Adrenal gland (tissue), 12 donors: ENCODE measurements around the gene ATE1. TPM values are rescaled to one million over a fixed set of nuclear protein-coding genes. Genes with fewer than 3 reads are reported as not detected.
"Not testable (repeated sequence)": the region's sequence is repeated elsewhere in the genome, so short reads cannot be mapped to it uniquely, and the experiment has no call there.

Source experiments
- DNase-seq, 7 donors: peaks; one replicate each; pipeline ENCODE4 v3.0.0-alpha.2; 2019 to 2020
- H3K27ac ChIP-seq, 5 donors: fragments of 200-600 bp; sonication (generic) in 4 of 5; 1 replicate in 3 of 5; 2 replicates in 2 of 5; pipeline versions ENCODE4 v1.5.1 to v1.8.0; 2016 to 2020; ENCODE audit warnings: mild to moderate bottlenecking in 1 of 5
- H3K27me3 ChIP-seq: fragments of 200-600 bp; 2 replicates; pipeline ENCODE4 v1.8.0; 2021
- H3K36me3 ChIP-seq, 2 donors: fragments of 200-600 bp; replicated peaks in 1 of 2; 1 replicate in 1 of 2; 2 replicates in 1 of 2; pipeline versions ENCODE4 v1.5.1 to v1.8.0; 2018 to 2022
- H3K4me1 ChIP-seq, 2 donors: fragments of 200-600 bp; replicated peaks in 1 of 2; 1 replicate in 1 of 2; 2 replicates in 1 of 2; pipeline versions ENCODE4 v1.5.1 to v1.8.0; 2018 to 2021
- H3K4me3 ChIP-seq, 4 donors: fragments of 200-600 bp; sonication (generic) in 3 of 4; one replicate each; pipeline ENCODE4 v1.5.1; 2016 to 2018
- H3K9me3 ChIP-seq, 3 donors: fragments of 200-600 bp; sonication (generic) in 1 of 3; replicated peaks in 1 of 3; 1 replicate in 2 of 3; 2 replicates in 1 of 3; pipeline versions ENCODE4 v1.5.1 to v1.8.0; 2016 to 2021
- CTCF ChIP-seq, 6 experiments: fragments of 450-650 bp in 4 of 6; fragments of 200-600 bp in 2 of 6; sonication (generic) in 1 of 6; IDR thresholded peaks; 1 replicate in 5 of 6; 2 replicates in 1 of 6; pipeline versions ENCODE4 v1.5.1 to v1.8.0; 2016 to 2021; ENCODE audit warnings: antibody characterized with exemption in 6 of 6, mild to moderate bottlenecking in 2 of 6, moderate library complexity in 1 of 6
- POLR2A ChIP-seq, 2 donors: fragments of 450-650 bp; IDR thresholded peaks; one replicate each; pipeline ENCODE4 v1.6.1; 2017; ENCODE audit warnings: antibody characterized with exemption in 2 of 2, mild to moderate bottlenecking in 2 of 2, moderate library complexity in 1 of 2
- WGBS, 4 donors: extraction: QIAGEN DNeasy Blood & Tissue Kit in 2 of 4; methylation state at CpG; one replicate each; pipeline versions ENCODE4 v1.1.5 to v1.1.7; 2013 to 2017; 5-methylcytosine and 5-hydroxymethylcytosine counted together
- intact Hi-C, 2 donors: fragments of 100-400 bp; cut with DNase I; formaldehyde crosslinking; loops; one replicate each; pipeline versions ENCODE4 v1.14.1 to v1.15.0; 2022 to 2023
- polyA plus RNA-seq, 3 donors: library from polyadenylated mRNA; stranded (reverse); fragments of 200-250 nt in 2 of 3; fragments of 350-450 nt in 1 of 3; fragmentation: Illumina TruSeq in 1 of 3; extraction: RNeasy Lipid Tissue Mini Kit (QIAGEN cat#74804) in 1 of 3; gene quantifications; one replicate each; pipeline ENCODE4 v1.2.3, GENCODE V29; 2013 to 2014
- total RNA-seq, 9 donors: library from RNA; depleted of rRNA in 4 of 9; stranded (reverse); fragments of >200 nt in 4 of 9; fragments of 120-200 nt in 1 of 9; fragmentation: NEBNext Ultra II Directional in 1 of 9; extraction: Animal tissue kit (Norgen Biotek cat#: 25700) in 1 of 9; gene quantifications; one replicate each; pipeline versions ENCODE4 v1.1.0 to v1.2.4, GENCODE V29; 2013 to 2023
- donor health status: healthy with polysubstance abuse.
- donor health status: Bipolar disorder and iron deficiency.
- donor health status: DM: yes; HTN: yes; CAD: no.
- donor health status: DM: no; HTN: no; CAD: no.
- donor health status: DM: no; HTN: no; CAD: no.
- donor health status: DM: yes; HTN: yes; CAD: no.

The ATE1 gene
- total and polyA plus RNA-seq, 12 donors, result 4.2 to 53.7 (median 31.9) TPM

GRCh38 chr10:121764233-121764942, 163.4 kb downstream of the ATE1 start:
- no peaks in the 10 kb centered on the region for H3K4me1 ChIP-seq

GRCh38 chr10:121757241-121757640, 170.6 kb downstream of the ATE1 start:
- intact Hi-C loops, H3K27ac ChIP-seq, H3K27me3 ChIP-seq, H3K36me3 ChIP-seq, H3K4me3 ChIP-seq, H3K9me3 ChIP-seq, DNase-seq: not testable (repeated sequence)
- WGBS, 4 donors, result 93 to 100% (median 97%) methylated on average over 1 of the region's 1 CpG
- peaks cover 0 to 10% of the 10 kb centered on the region in 2 donors for H3K4me1 ChIP-seq

More at GRCh38 chr10:121764233-121764942, 163.4 kb downstream of the ATE1 start:
- no peak for TF ChIP-seq POLR2A (IDR thresholded peaks at IDR 0.05)
- DNase-seq, result no peak
- 92 to 94% (median 93%) methylated on average over 5 of the region's 5 CpGs for WGBS, 4 donors
- no peak overlapping the region for H3K4me3 ChIP-seq
- H3K9me3 ChIP-seq, result peaks cover 0 to 5% (median 0%) of the 10 kb centered on the region in 3 donors
- peaks cover 0 to 5% of the 10 kb centered on the region in 2 donors for H3K36me3 ChIP-seq
- H3K27ac ChIP-seq, result no peak overlapping the region
- intact Hi-C loops, result no loop called here
- H3K27me3 ChIP-seq, result no peaks in the 10 kb centered on the region

GRCh38 chr10:121755496-121755895, 172.3 kb downstream of the ATE1 start:
- H3K27ac ChIP-seq, H3K4me3 ChIP-seq, H3K36me3 ChIP-seq, H3K27me3 ChIP-seq, intact Hi-C loops, H3K9me3 ChIP-seq, DNase-seq: not testable (repeated sequence)
- 90 to 98% (median 94%) methylated on average over 2 of the region's 2 CpGs for WGBS, 4 donors
- peaks cover 0 to 10% of the 10 kb centered on the region in 2 donors for H3K4me1 ChIP-seq

GRCh38 chr10:121754666-121755065, 173.2 kb downstream of the ATE1 start:
- Histone ChIP-seq H3K27me3 (no peaks in the 10 kb centered on the region), H3K36me3 (no peaks in the 10 kb centered on the region), H3K4me3 (no peak overlapping the region), H3K4me1 (peaks cover 0 to 10% of the 10 kb centered on the region in 2 donors), H3K9me3 (peaks cover 0 to 3% (median 0%) of the 10 kb centered on the region in 3 donors), H3K27ac (no peak overlapping the region)
- DNase-seq, result no peak
- intact Hi-C loops, result no loop called here
- TF ChIP-seq POLR2A (IDR thresholded peaks at IDR 0.05) (no peak), CTCF (IDR thresholded peaks at IDR 0.05) (no peak)
- 86 to 100% (median 100%) methylated on average over 1 of the region's 1 CpG for WGBS, 4 donors

- peak in 1 of 6 experiments; percentile 12 for TF ChIP-seq CTCF (IDR thresholded peaks at IDR 0.05)
- TF ChIP-seq POLR2A (IDR thresholded peaks at IDR 0.05), result no peak
- H3K4me1 ChIP-seq, result peaks cover 0 to 10% of the 10 kb centered on the region in 2 donors
- no peaks in the 10 kb centered on the region for H3K27me3 ChIP-seq
- intact Hi-C loops, result no loop called here
- peaks cover 0 to 3% (median 0%) of the 10 kb centered on the region in 3 donors for H3K9me3 ChIP-seq
- 65 to 70% (median 66%) methylated on average over 6 of the region's 6 CpGs for WGBS, 4 donors
- H3K4me3 ChIP-seq, result no peak overlapping the region
- H3K36me3 ChIP-seq, result no peaks in the 10 kb centered on the region
- DNase-seq, result peak in 1 of 7 donors; percentile 25
- peak overlapping the region in 1 of 5 donors; percentile 6 for H3K27ac ChIP-seq
Observed at GRCh38 chr10:121753726-121754476, 173.9 kb downstream of the ATE1 start.
